Testis (tissue), 3 donors: ENCODE data around the gene UCN. TPM values are rescaled to one million over a fixed set of nuclear protein-coding genes. Genes with fewer than 3 reads are reported as not detected.
"Not testable (repeated sequence)": the region's sequence is repeated elsewhere in the genome, so short reads cannot be mapped to it uniquely, and the experiment has no call there.

Experiments
- DNase-seq: peaks from one replicate; pipeline ENCODE4 v3.0.0-alpha.2; 2019
- H3K27ac ChIP-seq, 2 donors: fragments of 200-600 bp; sonication (generic); one replicate each; pipeline ENCODE4 v1.5.1; 2019
- H3K27me3 ChIP-seq: fragments of 200-600 bp; sonication (generic); one replicate; pipeline ENCODE4 v1.5.1; 2019
- H3K36me3 ChIP-seq: fragments of 200-600 bp; sonication (generic); one replicate; pipeline ENCODE4 v1.5.1; 2017; ENCODE audit warnings: low read depth; ENCODE audit errors: missing control alignments
- H3K4me1 ChIP-seq: fragments of 200-600 bp; sonication (generic); one replicate; pipeline ENCODE4 v1.5.1; 2019
- H3K4me3 ChIP-seq, 2 donors: fragments of 200-600 bp; sonication (generic); one replicate each; pipeline ENCODE4 v1.5.1; 2017 to 2019
- H3K9me3 ChIP-seq: fragments of 200-600 bp; sonication (generic); one replicate; pipeline ENCODE4 v1.5.1; 2017
- CTCF ChIP-seq, 3 experiments: fragments of 450-650 bp in 2 of 3; fragments of 200-600 bp in 1 of 3; sonication (generic) in 1 of 3; IDR thresholded peaks; one replicate each; pipeline ENCODE4 v1.5.1; 2016 to 2019; ENCODE audit warnings: antibody characterized with exemption in 3 of 3, mild to moderate bottlenecking in 2 of 3, moderate library complexity in 1 of 3
- POLR2A ChIP-seq: fragments of 450-650 bp; IDR thresholded peaks from one replicate; pipeline ENCODE4 v1.6.1; 2017; ENCODE audit warnings: antibody characterized with exemption, mild to moderate bottlenecking, moderate library complexity
- WGBS, 2 donors: methylation state at CpG; one replicate each; pipeline ENCODE4 v1.1.5; 2018; 5-methylcytosine and 5-hydroxymethylcytosine counted together
- intact Hi-C: fragments of 100-400 bp; cut with DNase I; formaldehyde crosslinking; loops from one replicate; pipeline ENCODE4 v1.15.1; 2023; ENCODE audit warnings: low total_unique reads
- polyA plus RNA-seq: library from polyadenylated mRNA; stranded (reverse); fragments of 350-450 nt; fragmentation: Illumina TruSeq; extraction: RNeasy Lipid Tissue Mini Kit (QIAGEN cat#74804); gene quantifications from one replicate; pipeline ENCODE4 v1.2.3, GENCODE V29; 2014; ENCODE audit warnings: low read depth, low replicate concordance; ENCODE audit not compliant: insufficient read depth
- total RNA-seq, 2 donors: library from RNA; depleted of rRNA; stranded (reverse); fragments of >200 nt; gene quantifications; one replicate each; pipeline ENCODE4 v1.2.3, GENCODE V29; 2016

Gene UCN
- total and polyA plus RNA-seq, 3 donors from 2014 or later: 0.75 to 18.8 (median 16.2) TPM

- Histone ChIP-seq H3K4me3 (peak within 1 kb of the TSS; percentile 78 to 79), H3K27me3 (no peaks in the 10 kb centered on the region), H3K4me1 (peaks cover 16% of the 10 kb centered on the region), H3K36me3 (no peaks in the 10 kb centered on the region), H3K9me3 (no peaks in the 10 kb centered on the region), H3K27ac (peak within 1 kb of the TSS; percentile 76 to 93)
- WGBS, 2 donors: 0% methylated on average over 37 to 39 of the region's 39 CpGs
- peak; percentile 96 for DNase-seq
- TF ChIP-seq CTCF (IDR thresholded peaks at IDR 0.05): no peak
- peak; percentile 85 for TF ChIP-seq POLR2A
- intact Hi-C loops: no loop called here
These were observed 14.7 kb upstream of the UCN start, which contains the start of gene MPV17 for GRCh38 chr2:27322766-27323595. Gene MPV17 (minus strand): TSS chr2:27323097. CDS start chr2:27322517, 580 bp downstream.

GRCh38 chr2:27322301-27322765, 14.1 kb upstream of the UCN start:
- WGBS, 2 donors: 1 to 2% methylated on average over 10 of the region's 10 CpGs
- Histone ChIP-seq H3K36me3 (no peaks in the 10 kb centered on the region), H3K4me3 (peak overlapping the region; percentile 78 to 79), H3K4me1 (peaks cover 16% of the 10 kb centered on the region), H3K9me3 (no peaks in the 10 kb centered on the region), H3K27ac (peak overlapping the region; percentile 76 to 93), H3K27me3 (no peaks in the 10 kb centered on the region)
- no peak for DNase-seq
- intact Hi-C loops: no loop called here
- TF ChIP-seq POLR2A (no peak), CTCF (IDR thresholded peaks at IDR 0.05) (no peak)

GRCh38 chr2:27320958-27321543, 12.8 kb upstream of the UCN start:
- DNase-seq: peak; percentile 67
- H3K4me1 ChIP-seq: peaks cover 16% of the 10 kb centered on the region
- no peaks in the 10 kb centered on the region for H3K9me3 ChIP-seq
- intact Hi-C loops: no loop called here
- H3K27ac ChIP-seq: no peak overlapping the region
- no peaks in the 10 kb centered on the region for H3K36me3 ChIP-seq
- 59 to 76% methylated on average over 8 of the region's 8 CpGs for WGBS, 2 donors
- peak; percentile 18 to 26 (median 20) for TF ChIP-seq CTCF (IDR thresholded peaks at IDR 0.05)
- TF ChIP-seq POLR2A: no peak
- no peak overlapping the region for H3K4me3 ChIP-seq
- H3K27me3 ChIP-seq: no peaks in the 10 kb centered on the region

GRCh38 chr2:27319839-27320238, 11.6 kb upstream of the UCN start:
- H3K27me3 ChIP-seq, intact Hi-C loops, H3K27ac ChIP-seq, H3K4me3 ChIP-seq, H3K36me3 ChIP-seq, H3K9me3 ChIP-seq, DNase-seq: not testable (repeated sequence)
- 93% methylated on average over 15 of the region's 15 CpGs for WGBS, 2 donors
- H3K4me1 ChIP-seq: peaks cover 16% of the 10 kb centered on the region

GRCh38 chr2:27316655-27317412, 8.6 kb upstream of the UCN start:
- H3K27me3 ChIP-seq: no peaks in the 10 kb centered on the region
- intact Hi-C loops: no loop called here
- TF ChIP-seq CTCF (IDR thresholded peaks at IDR 0.05) (no peak), POLR2A (no peak)
- H3K36me3 ChIP-seq: no peaks in the 10 kb centered on the region
- no peaks in the 10 kb centered on the region for H3K9me3 ChIP-seq
- WGBS, 2 donors: 64 to 79% methylated on average over 6 to 12 of the region's 12 CpGs
- no peak for DNase-seq
- no peak overlapping the region for H3K27ac ChIP-seq
- H3K4me3 ChIP-seq: no peak overlapping the region
- no peaks in the 10 kb centered on the region for H3K4me1 ChIP-seq
